ENCODE data around the gene AGPS. TPM values are rescaled to one million over a fixed set of nuclear protein-coding genes. Genes with fewer than 3 reads are reported as not detected.
"Not testable (repeated sequence)": the region's sequence is repeated elsewhere in the genome, so short reads cannot be mapped to it uniquely, and the experiment has no call there.

Gene AGPS
- total and polyA plus RNA-seq, 2 donors = 9.6 to 34.7 TPM

- no peaks in the 10 kb centered on the region for H3K36me3 ChIP-seq (ENCODE audit: control insufficient read depth in 2 of 2, insufficient read depth in 2 of 2, low read length in 1 of 2)
- H3K27ac ChIP-seq (ENCODE audit: low read depth in 1 of 2, low read length in 1 of 2) = no peak overlapping the region
- H3K9me3 ChIP-seq (ENCODE audit: control insufficient read depth in 2 of 2, insufficient read depth in 1 of 2, low read length in 1 of 2) = no peaks in the 10 kb centered on the region
- DNase-seq (ENCODE audit: low read depth in 6 of 9, low spot score in 9 of 9) = no peak
- H3K27me3 ChIP-seq (ENCODE audit: control insufficient read depth in 2 of 2, insufficient read depth in 1 of 2, low read length in 1 of 2) = no peaks in the 10 kb centered on the region
- no peak overlapping the region for H3K4me3 ChIP-seq (ENCODE audit: low read length in 2 of 2)
- H3K4me1 ChIP-seq (ENCODE audit: control insufficient read depth in 2 of 2, insufficient read depth in 2 of 2, low read length in 2 of 2) = no peaks in the 10 kb centered on the region
- WGBS = 96% methylated on average over 6 of the region's 6 CpGs
These were observed 11.3 kb downstream of the AGPS start for GRCh38 chr2:177403838-177404237.

DNA sequence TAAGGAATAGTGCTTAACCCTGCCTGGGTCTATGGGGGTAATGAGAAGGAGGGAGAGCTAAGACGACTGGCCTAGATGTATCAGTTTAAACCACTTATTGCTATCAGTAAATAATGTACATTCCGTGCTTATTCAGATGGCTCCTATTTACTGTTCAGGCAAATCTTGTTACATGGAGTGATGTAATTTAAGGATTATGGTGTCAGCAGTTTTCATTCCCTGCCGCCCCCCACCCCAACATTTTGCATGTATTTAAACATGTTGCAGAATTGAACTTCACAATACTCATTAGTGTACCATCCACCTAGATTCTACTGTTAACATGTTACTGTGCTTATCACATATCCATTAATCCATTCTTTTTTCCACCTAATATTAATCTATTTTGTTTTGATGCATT is 11.7 kb downstream of the AGPS start:
- DNase-seq (ENCODE audit: low read depth in 6 of 9, low spot score in 9 of 9) = no peak
- H3K27ac ChIP-seq (ENCODE audit: low read depth in 1 of 2, low read length in 1 of 2) = no peak overlapping the region
- WGBS = 98% methylated on average over 3 of the region's 3 CpGs
- no peaks in the 10 kb centered on the region for H3K4me1 ChIP-seq (ENCODE audit: control insufficient read depth in 2 of 2, insufficient read depth in 2 of 2, low read length in 2 of 2)
- peaks cover 0 to 1% of the 10 kb centered on the region in 2 donors for H3K9me3 ChIP-seq (ENCODE audit: control insufficient read depth in 2 of 2, insufficient read depth in 1 of 2, low read length in 1 of 2)
- no peak overlapping the region for H3K4me3 ChIP-seq (ENCODE audit: low read length in 2 of 2)
- no peaks in the 10 kb centered on the region for H3K36me3 ChIP-seq (ENCODE audit: control insufficient read depth in 2 of 2, insufficient read depth in 2 of 2, low read length in 1 of 2)
- H3K27me3 ChIP-seq (ENCODE audit: control insufficient read depth in 2 of 2, insufficient read depth in 1 of 2, low read length in 1 of 2) = no peaks in the 10 kb centered on the region

GRCh38 chr2:177405029-177405692 is 12.6 kb downstream of the AGPS start:
- DNase-seq (ENCODE audit: low read depth in 6 of 9, low spot score in 9 of 9) = no peak
- 95% methylated on average over 2 of the region's 2 CpGs for WGBS
- Histone ChIP-seq H3K27ac (ENCODE audit: low read depth in 1 of 2, low read length in 1 of 2) (no peak overlapping the region), H3K27me3 (ENCODE audit: control insufficient read depth in 2 of 2, insufficient read depth in 1 of 2, low read length in 1 of 2) (no peaks in the 10 kb centered on the region), H3K4me3 (ENCODE audit: low read length in 2 of 2) (no peak overlapping the region), H3K4me1 (ENCODE audit: control insufficient read depth in 2 of 2, insufficient read depth in 2 of 2, low read length in 2 of 2) (no peaks in the 10 kb centered on the region), H3K9me3 (ENCODE audit: control insufficient read depth in 2 of 2, insufficient read depth in 1 of 2, low read length in 1 of 2) (peaks cover 0 to 5% of the 10 kb centered on the region in 2 donors), H3K36me3 (ENCODE audit: control insufficient read depth in 2 of 2, insufficient read depth in 2 of 2, low read length in 1 of 2) (no peaks in the 10 kb centered on the region)

DNA sequence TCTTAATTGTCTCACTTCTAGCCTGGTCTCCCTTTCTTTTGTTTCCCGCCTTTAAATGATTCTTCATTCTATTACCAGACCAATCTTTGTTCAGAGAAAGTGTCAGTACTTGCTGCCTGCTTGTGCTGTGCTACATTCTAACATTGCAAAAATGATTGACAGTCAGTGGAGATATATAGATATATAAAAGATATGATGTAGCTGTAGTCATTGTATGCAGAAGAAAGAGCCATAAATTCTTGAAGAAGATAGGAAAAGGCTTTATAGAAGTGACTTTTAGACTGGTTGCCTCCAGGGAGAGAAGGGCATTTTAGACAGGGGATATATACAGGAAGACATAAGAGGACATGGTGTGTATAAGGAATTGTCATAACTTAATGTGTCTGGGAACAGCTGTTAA is 13.6 kb downstream of the AGPS start:
- Histone ChIP-seq H3K4me1 (ENCODE audit: control insufficient read depth in 2 of 2, insufficient read depth in 2 of 2, low read length in 2 of 2) (no peaks in the 10 kb centered on the region), H3K36me3 (ENCODE audit: control insufficient read depth in 2 of 2, insufficient read depth in 2 of 2, low read length in 1 of 2) (no peaks in the 10 kb centered on the region), H3K4me3 (ENCODE audit: low read length in 2 of 2) (no peak overlapping the region), H3K27ac (ENCODE audit: low read depth in 1 of 2, low read length in 1 of 2) (no peak overlapping the region), H3K27me3 (ENCODE audit: control insufficient read depth in 2 of 2, insufficient read depth in 1 of 2, low read length in 1 of 2) (no peaks in the 10 kb centered on the region), H3K9me3 (ENCODE audit: control insufficient read depth in 2 of 2, insufficient read depth in 1 of 2, low read length in 1 of 2) (peaks cover 0 to 5% of the 10 kb centered on the region in 2 donors)
- no peak for DNase-seq (ENCODE audit: low read depth in 6 of 9, low spot score in 9 of 9)
- WGBS = 98% methylated on average over 1 of the region's 1 CpG

DNA sequence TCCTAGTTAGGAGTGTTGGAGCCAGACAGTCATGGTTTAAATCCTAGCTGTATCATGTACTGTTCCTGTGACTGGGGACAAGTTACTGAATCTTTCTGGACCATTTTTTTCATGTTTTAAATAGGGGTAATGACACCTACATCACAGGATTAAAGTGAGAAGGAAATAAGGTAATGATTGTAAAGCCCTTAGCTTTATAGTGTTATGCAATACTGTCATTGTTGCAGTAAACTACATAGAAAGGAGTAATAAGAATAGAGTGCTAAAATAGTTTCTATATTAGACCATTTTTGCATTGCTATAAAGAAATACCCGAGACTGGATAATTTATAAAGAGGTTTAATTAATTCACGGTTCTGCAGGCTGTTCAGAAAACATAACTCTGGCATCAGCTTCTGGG is 14.5 kb downstream of the AGPS start:
- Histone ChIP-seq H3K36me3 (ENCODE audit: control insufficient read depth in 2 of 2, insufficient read depth in 2 of 2, low read length in 1 of 2) (no peaks in the 10 kb centered on the region), H3K9me3 (ENCODE audit: control insufficient read depth in 2 of 2, insufficient read depth in 1 of 2, low read length in 1 of 2) (peaks cover 0 to 5% of the 10 kb centered on the region in 2 donors), H3K27ac (ENCODE audit: low read depth in 1 of 2, low read length in 1 of 2) (no peak overlapping the region), H3K27me3 (ENCODE audit: control insufficient read depth in 2 of 2, insufficient read depth in 1 of 2, low read length in 1 of 2) (no peaks in the 10 kb centered on the region), H3K4me1 (ENCODE audit: control insufficient read depth in 2 of 2, insufficient read depth in 2 of 2, low read length in 2 of 2) (no peaks in the 10 kb centered on the region), H3K4me3 (ENCODE audit: low read length in 2 of 2) (no peak overlapping the region)
- no peak for DNase-seq (ENCODE audit: low read depth in 6 of 9, low spot score in 9 of 9)
- 99% methylated on average over 2 of the region's 2 CpGs for WGBS

DNA sequence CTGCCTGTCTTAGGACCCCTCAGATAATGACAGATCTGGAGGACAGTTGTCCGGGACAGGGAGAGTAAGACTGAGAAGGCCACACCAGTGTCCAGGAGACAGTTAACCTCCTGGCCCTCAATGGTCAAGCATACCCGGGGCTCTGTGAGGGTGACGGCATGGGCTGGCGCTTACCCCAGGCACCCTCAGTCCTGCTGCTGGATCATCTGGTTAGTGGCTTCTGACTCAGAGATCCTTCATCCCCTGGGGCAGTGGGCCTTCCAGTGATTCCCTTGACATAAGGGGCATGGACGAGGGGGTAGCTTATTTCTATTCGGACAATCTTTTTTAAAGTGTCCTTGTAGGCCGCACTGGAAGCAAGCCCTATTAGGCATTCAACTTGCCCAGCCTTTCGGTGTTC is 18.1 kb downstream of the AGPS start:
- DNase-seq (ENCODE audit: low read depth in 6 of 9, low spot score in 9 of 9); H3K4me1 ChIP-seq (ENCODE audit: control insufficient read depth in 2 of 2, insufficient read depth in 2 of 2, low read length in 2 of 2); H3K36me3 ChIP-seq (ENCODE audit: control insufficient read depth in 2 of 2, insufficient read depth in 2 of 2, low read length in 1 of 2); H3K4me3 ChIP-seq (ENCODE audit: low read length in 2 of 2); H3K27me3 ChIP-seq (ENCODE audit: control insufficient read depth in 2 of 2, insufficient read depth in 1 of 2, low read length in 1 of 2); H3K27ac ChIP-seq (ENCODE audit: low read depth in 1 of 2, low read length in 1 of 2); H3K9me3 ChIP-seq (ENCODE audit: control insufficient read depth in 2 of 2, insufficient read depth in 1 of 2, low read length in 1 of 2): not testable (repeated sequence)
- 98% methylated on average over 8 of the region's 8 CpGs for WGBS

DNA sequence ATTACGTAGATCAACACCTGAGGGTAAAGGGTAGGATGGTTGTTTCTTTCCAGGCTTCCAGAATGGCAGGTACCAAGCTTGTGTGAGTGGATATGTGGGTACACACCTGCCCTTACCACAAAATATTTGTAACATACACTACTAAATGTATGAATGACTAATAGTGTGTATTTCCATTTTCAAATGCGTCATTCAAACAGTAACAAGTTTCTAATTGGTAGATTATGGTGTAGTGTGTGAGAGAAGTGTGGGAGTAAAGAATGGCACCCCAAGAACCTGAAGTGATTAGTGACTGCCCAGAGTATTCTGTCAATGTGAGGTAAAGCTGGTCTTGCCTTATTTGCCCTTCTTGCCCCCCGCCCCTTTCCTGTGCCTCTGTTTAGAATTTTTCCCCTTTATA is 21.1 kb downstream of the AGPS start:
- no peak for DNase-seq (ENCODE audit: low read depth in 6 of 9, low spot score in 9 of 9)
- WGBS = 82% methylated on average over 3 of the region's 3 CpGs
- H3K4me3 ChIP-seq (ENCODE audit: low read length in 2 of 2) = no peak overlapping the region
- H3K36me3 ChIP-seq (ENCODE audit: control insufficient read depth in 2 of 2, insufficient read depth in 2 of 2, low read length in 1 of 2) = peaks cover 0 to 3% of the 10 kb centered on the region in 2 donors
- no peak overlapping the region for H3K27ac ChIP-seq (ENCODE audit: low read depth in 1 of 2, low read length in 1 of 2)
- no peaks in the 10 kb centered on the region for H3K27me3 ChIP-seq (ENCODE audit: control insufficient read depth in 2 of 2, insufficient read depth in 1 of 2, low read length in 1 of 2)
- H3K4me1 ChIP-seq (ENCODE audit: control insufficient read depth in 2 of 2, insufficient read depth in 2 of 2, low read length in 2 of 2) = no peaks in the 10 kb centered on the region
- H3K9me3 ChIP-seq (ENCODE audit: control insufficient read depth in 2 of 2, insufficient read depth in 1 of 2, low read length in 1 of 2) = peaks cover 0 to 5% of the 10 kb centered on the region in 2 donors

DNA sequence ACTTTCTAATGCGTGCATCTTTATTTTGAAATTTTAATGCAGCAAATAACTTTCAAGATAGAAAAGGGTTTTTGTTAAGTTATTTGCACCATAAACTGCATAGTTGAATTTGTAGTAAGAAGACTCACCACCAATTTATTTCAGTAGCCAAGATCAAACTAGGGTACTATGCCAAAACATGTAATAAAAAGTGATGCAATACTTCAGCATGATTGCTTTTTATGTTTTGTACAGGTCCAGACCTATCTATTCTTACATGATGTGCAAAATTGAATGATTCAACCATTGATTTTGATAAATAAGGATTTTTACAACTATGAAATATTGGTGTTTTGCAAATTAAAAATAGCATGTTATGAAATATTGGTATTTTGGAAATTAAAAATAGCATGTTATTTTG is 26.7 kb downstream of the AGPS start:
- Histone ChIP-seq H3K4me3 (ENCODE audit: low read length in 2 of 2) (no peak overlapping the region), H3K9me3 (ENCODE audit: control insufficient read depth in 2 of 2, insufficient read depth in 1 of 2, low read length in 1 of 2) (no peaks in the 10 kb centered on the region), H3K27ac (ENCODE audit: low read depth in 1 of 2, low read length in 1 of 2) (no peak overlapping the region), H3K36me3 (ENCODE audit: control insufficient read depth in 2 of 2, insufficient read depth in 2 of 2, low read length in 1 of 2) (no peaks in the 10 kb centered on the region), H3K27me3 (ENCODE audit: control insufficient read depth in 2 of 2, insufficient read depth in 1 of 2, low read length in 1 of 2) (no peaks in the 10 kb centered on the region), H3K4me1 (ENCODE audit: control insufficient read depth in 2 of 2, insufficient read depth in 2 of 2, low read length in 2 of 2) (no peaks in the 10 kb centered on the region)
- WGBS = 97% methylated on average over 1 of the region's 1 CpG
- no peak for DNase-seq (ENCODE audit: low read depth in 6 of 9, low spot score in 9 of 9)

- Histone ChIP-seq H3K27ac (ENCODE audit: low read depth in 1 of 2, low read length in 1 of 2) (no peak overlapping the region), H3K4me1 (ENCODE audit: control insufficient read depth in 2 of 2, insufficient read depth in 2 of 2, low read length in 2 of 2) (no peaks in the 10 kb centered on the region), H3K9me3 (ENCODE audit: control insufficient read depth in 2 of 2, insufficient read depth in 1 of 2, low read length in 1 of 2) (peaks cover 0 to 1% of the 10 kb centered on the region in 2 donors), H3K4me3 (ENCODE audit: low read length in 2 of 2) (no peak overlapping the region), H3K36me3 (ENCODE audit: control insufficient read depth in 2 of 2, insufficient read depth in 2 of 2, low read length in 1 of 2) (no peaks in the 10 kb centered on the region), H3K27me3 (ENCODE audit: control insufficient read depth in 2 of 2, insufficient read depth in 1 of 2, low read length in 1 of 2) (no peaks in the 10 kb centered on the region)
- no peak for DNase-seq (ENCODE audit: low read depth in 6 of 9, low spot score in 9 of 9)
- 99% methylated on average over 1 of the region's 1 CpG for WGBS
These were observed 29.7 kb downstream of the AGPS start for GRCh38 chr2:177422271-177422670.

Data from thymus (tissue), 11 donors.